Osteocyte (in vitro differentiated cells): ENCODE data around the gene TMEFF2. TPM values are rescaled to one million over a fixed set of nuclear protein-coding genes. Genes with fewer than 3 reads are reported as not detected.
"Not testable (repeated sequence)": the region's sequence is repeated elsewhere in the genome, so short reads cannot be mapped to it uniquely, and the experiment has no call there.

ENCODE experiments used
- DNase-seq: peaks from one replicate; pipeline ENCODE4 v3.0.0; 2021; ENCODE audit warnings: mixed read lengths; ENCODE audit not compliant: unreplicated experiment; ENCODE audit errors: extremely low spot score
- H3K27ac Mint-ChIP-seq: one replicate; pipeline ENCODE4 v1.8.0; 2021; ENCODE audit warnings: mild to moderate bottlenecking, mixed read lengths; ENCODE audit not compliant: unreplicated experiment
- H3K27me3 Mint-ChIP-seq: one replicate; pipeline ENCODE4 v1.8.0; 2021; ENCODE audit warnings: mixed read lengths; ENCODE audit not compliant: unreplicated experiment
- H3K36me3 Mint-ChIP-seq: one replicate; pipeline ENCODE4 v1.8.0; 2021; ENCODE audit warnings: mixed read lengths; ENCODE audit not compliant: unreplicated experiment
- H3K4me1 Mint-ChIP-seq: one replicate; pipeline ENCODE4 v1.8.0; 2021; ENCODE audit warnings: mixed read lengths; ENCODE audit not compliant: unreplicated experiment
- H3K4me3 Mint-ChIP-seq: one replicate; pipeline ENCODE4 v1.8.0; 2021; ENCODE audit warnings: mild to moderate bottlenecking, moderate library complexity, mixed read lengths; ENCODE audit not compliant: unreplicated experiment
- H3K9me3 Mint-ChIP-seq: one replicate; pipeline ENCODE4 v1.8.0; 2021; ENCODE audit warnings: mixed read lengths; ENCODE audit not compliant: unreplicated experiment
- CTCF ChIP-seq: fragments of 200-600 bp; sonication (generic); IDR thresholded peaks from 2 replicates; pipeline ENCODE4 v1.5.0; 2021; ENCODE audit warnings: antibody characterized with exemption, mild to moderate bottlenecking, moderate library complexity
- total RNA-seq: library from RNA; stranded (reverse); gene quantifications from 2 replicates; pipeline ENCODE4 v1.2.1, GENCODE V29; 2021

Gene TMEFF2
- total RNA-seq, 1 donor from 2014 or later: 46.8 TPM

- no peak for DNase-seq
- peaks cover 9% of the 10 kb centered on the region for H3K9me3 Mint-ChIP-seq
- peaks cover 15% of the 10 kb centered on the region for H3K36me3 Mint-ChIP-seq
- H3K4me3 Mint-ChIP-seq: no peak overlapping the region
- no peaks in the 10 kb centered on the region for H3K27me3 Mint-ChIP-seq
- no peak for TF ChIP-seq CTCF
- peak overlapping the region; percentile 42 for H3K27ac Mint-ChIP-seq
- peaks cover 46% of the 10 kb centered on the region for H3K4me1 Mint-ChIP-seq
Measured at GRCh38 chr2:192119536-192119935, 75.2 kb downstream of the TMEFF2 start.

GRCh38 chr2:192117705-192118104 lies 77.0 kb downstream of the TMEFF2 start:
- peaks cover 31% of the 10 kb centered on the region for H3K4me1 Mint-ChIP-seq
- peaks cover 15% of the 10 kb centered on the region for H3K36me3 Mint-ChIP-seq
- no peak for TF ChIP-seq CTCF
- peaks cover 9% of the 10 kb centered on the region for H3K9me3 Mint-ChIP-seq
- H3K4me3 Mint-ChIP-seq: no peak overlapping the region
- no peak for DNase-seq
- no peak overlapping the region for H3K27ac Mint-ChIP-seq
- no peaks in the 10 kb centered on the region for H3K27me3 Mint-ChIP-seq

- H3K27me3 Mint-ChIP-seq: not testable (repeated sequence)
Measured at GRCh38 chr2:192111536-192111935, 83.2 kb downstream of the TMEFF2 start.

GRCh38 chr2:192099742-192100141 lies 95.0 kb downstream of the TMEFF2 start:
- Mint-ChIP-seq H3K4me1 (peaks cover 3% of the 10 kb centered on the region), H3K27ac (no peak overlapping the region)
- no peak for DNase-seq

More at GRCh38 chr2:192111536-192111935, 83.2 kb downstream of the TMEFF2 start:
- H3K4me1 Mint-ChIP-seq, DNase-seq, H3K4me3 Mint-ChIP-seq, H3K27ac Mint-ChIP-seq: not testable (repeated sequence)
- Mint-ChIP-seq H3K36me3 (peaks cover 10% of the 10 kb centered on the region), H3K9me3 (peaks cover 12% of the 10 kb centered on the region)

GRCh38 chr2:192098814-192099491 lies 95.8 kb downstream of the TMEFF2 start:
- Mint-ChIP-seq H3K36me3 (peaks cover 2% of the 10 kb centered on the region), H3K27me3 (no peaks in the 10 kb centered on the region), H3K4me3 (no peak overlapping the region), H3K9me3 (no peaks in the 10 kb centered on the region), H3K27ac (no peak overlapping the region), H3K4me1 (peaks cover 3% of the 10 kb centered on the region)
- no peak for TF ChIP-seq CTCF
- DNase-seq: no peak

More at GRCh38 chr2:192099742-192100141, 95.0 kb downstream of the TMEFF2 start:
- Mint-ChIP-seq H3K36me3 (peaks cover 2% of the 10 kb centered on the region), H3K27me3 (no peaks in the 10 kb centered on the region), H3K4me3 (no peak overlapping the region), H3K9me3 (no peaks in the 10 kb centered on the region)
- no peak for TF ChIP-seq CTCF
